WTC11 (cell line): ENCODE measurements around the gene ATN1.

Experiments
- ATF1 ChIP-seq: sonication (generic); formaldehyde crosslinking; IDR thresholded peaks from 2 replicates; pipeline ENCODE4 v1.8.1; 2023; ENCODE audit warnings: mild to moderate bottlenecking, moderate library complexity, missing genetic modification reagents
- ATF3 ChIP-seq: sonication (generic); formaldehyde crosslinking; conservative IDR thresholded peaks from 2 replicates; pipeline ENCODE4 v1.8.1; 2022; ENCODE audit warnings: mild to moderate bottlenecking, missing genetic modification reagents
- CBFB ChIP-seq: sonication (generic); formaldehyde crosslinking; IDR thresholded peaks from 2 replicates; pipeline ENCODE4 v1.8.1; 2022; ENCODE audit warnings: mild to moderate bottlenecking, low read depth, missing genetic modification reagents
- CTCF ChIP-seq: fragments of 200-600 bp; IDR thresholded peaks from 2 replicates; pipeline ENCODE4 v1.8.0; 2022; ENCODE audit warnings: antibody characterized with exemption
- E2F1 ChIP-seq: sonication (generic); formaldehyde crosslinking; IDR thresholded peaks from 2 replicates; pipeline ENCODE4 v1.8.0; 2022; ENCODE audit warnings: mild to moderate bottlenecking, missing genetic modification reagents
- ESRRA ChIP-seq: sonication (generic); formaldehyde crosslinking; IDR thresholded peaks from 2 replicates; pipeline ENCODE4 v1.8.1; 2022; ENCODE audit warnings: mild to moderate bottlenecking, missing genetic modification reagents, borderline replicate concordance
- FOXP1 ChIP-seq: sonication (generic); formaldehyde crosslinking; IDR thresholded peaks from 2 replicates; pipeline ENCODE4 v1.8.0; 2022; ENCODE audit warnings: missing genetic modification reagents, mild to moderate bottlenecking, moderate library complexity, borderline replicate concordance
- JAZF1 ChIP-seq: fragments of 250-450 bp; sonication (Bioruptor Pico); IDR thresholded peaks from 2 replicates; pipeline ENCODE4 v1.9.0; 2021; ENCODE audit warnings: moderate library complexity, mild to moderate bottlenecking, inconsistent platforms
- JUN ChIP-seq: sonication (generic); formaldehyde crosslinking; IDR thresholded peaks from 2 replicates; pipeline ENCODE4 v1.8.0; 2023; ENCODE audit warnings: mild to moderate bottlenecking, missing genetic modification reagents
- MYBL2 ChIP-seq: sonication (generic); formaldehyde crosslinking; IDR thresholded peaks from 2 replicates; pipeline ENCODE4 v1.8.1; 2023; ENCODE audit warnings: mild to moderate bottlenecking, moderate library complexity, missing genetic modification reagents
- NR2C2 ChIP-seq: sonication (generic); formaldehyde crosslinking; IDR thresholded peaks from 2 replicates; pipeline ENCODE4 v1.8.0; 2022; ENCODE audit warnings: mild to moderate bottlenecking, missing genetic modification reagents
- TCF7 ChIP-seq: sonication (generic); formaldehyde crosslinking; IDR thresholded peaks from 2 replicates; pipeline ENCODE4 v1.8.0; 2022; ENCODE audit warnings: mild to moderate bottlenecking, low read depth, missing genetic modification reagents, moderate library complexity
- ZNF532 ChIP-seq: fragments of 250-450 bp; sonication (Bioruptor Pico); IDR thresholded peaks from 2 replicates; pipeline ENCODE4 v1.9.0; 2021; ENCODE audit warnings: mild to moderate bottlenecking, borderline replicate concordance
- ZSCAN18 ChIP-seq: fragments of 250-450 bp; sonication (Bioruptor Pico); IDR thresholded peaks from 2 replicates; pipeline ENCODE4 v2.1.2; 2022; ENCODE audit warnings: mild to moderate bottlenecking, moderate library complexity

GRCh38 chr12:6936194-6936635 is 8.5 kb downstream of the ATN1 start:
- no peak for TF ChIP-seq CTCF
- no peak for TF ChIP-seq NR2C2
- no peak for TF ChIP-seq ZSCAN18
- no peak for TF ChIP-seq ESRRA (CRISPR knock-in tag)
- no peak for TF ChIP-seq ZNF532
- no peak for TF ChIP-seq JAZF1 (CRISPR knock-in tag)
- TF ChIP-seq MYBL2 = no peak
- TF ChIP-seq ATF1 (CRISPR knock-in tag) = no peak
- TF ChIP-seq ATF3 (CRISPR knock-in tag) = no peak
- TF ChIP-seq FOXP1 (CRISPR knock-in tag) = no peak
- no peak for TF ChIP-seq E2F1 (CRISPR knock-in tag)
- no peak for TF ChIP-seq TCF7 (CRISPR knock-in tag)
- TF ChIP-seq CBFB = no peak
- TF ChIP-seq JUN (CRISPR knock-in tag) = no peak
